ENCODE measurements around the gene EYS.
A peak's percentile ranks its signal among the peaks of the same experiment; 100 is the strongest.
"Not testable (repeated sequence)": the region's sequence is repeated elsewhere in the genome, so short reads cannot be mapped to it uniquely, and the experiment has no call there.

EYS gene

GRCh38 chr6:64527899-64528298 lies 1179.1 kb downstream of the EYS start:
- no peak for DNase-seq

DNA sequence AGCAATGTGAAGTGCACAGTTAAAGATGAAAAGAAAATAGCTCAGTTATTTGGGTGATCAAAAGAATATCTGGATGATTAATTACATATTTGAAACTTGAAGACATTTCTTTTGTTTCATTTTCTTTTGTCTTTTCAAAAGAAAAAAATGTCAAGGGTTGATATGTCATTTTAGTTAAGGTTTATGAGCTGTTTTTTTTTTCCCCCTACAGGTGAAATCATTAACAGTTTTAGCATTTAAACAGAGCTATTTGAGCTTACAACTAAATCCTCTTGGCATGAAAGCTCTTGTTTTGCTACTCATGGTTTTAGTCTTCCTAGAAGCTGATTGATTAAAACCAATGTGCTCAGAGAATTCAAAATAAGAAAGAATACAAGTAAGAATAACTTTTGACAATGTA lies 1184.2 kb downstream of the EYS start:
- DNase-seq = no peak

DNA sequence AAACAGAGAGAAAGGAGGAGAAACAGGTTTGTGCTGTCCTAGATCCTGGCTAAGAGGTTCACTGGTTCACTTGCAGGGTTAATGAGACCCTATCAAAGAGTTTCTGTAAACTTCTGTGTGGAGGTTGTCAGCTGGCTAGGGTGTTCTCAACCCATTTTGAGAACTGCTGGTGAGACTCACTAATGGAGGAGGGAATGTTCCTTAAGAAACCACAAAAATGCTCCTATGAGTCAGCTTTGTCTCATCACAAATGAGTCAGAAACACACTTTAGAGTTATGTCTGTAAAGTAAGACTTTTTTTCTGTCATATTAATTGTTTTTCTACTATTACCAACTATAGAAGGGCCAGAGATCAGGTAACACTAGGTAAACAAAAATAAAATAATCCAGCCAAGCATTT lies 1187.0 kb downstream of the EYS start:
- no peak for DNase-seq

GRCh38 chr6:64516393-64516792 lies 1190.6 kb downstream of the EYS start:
- DNase-seq = no peak

DNA sequence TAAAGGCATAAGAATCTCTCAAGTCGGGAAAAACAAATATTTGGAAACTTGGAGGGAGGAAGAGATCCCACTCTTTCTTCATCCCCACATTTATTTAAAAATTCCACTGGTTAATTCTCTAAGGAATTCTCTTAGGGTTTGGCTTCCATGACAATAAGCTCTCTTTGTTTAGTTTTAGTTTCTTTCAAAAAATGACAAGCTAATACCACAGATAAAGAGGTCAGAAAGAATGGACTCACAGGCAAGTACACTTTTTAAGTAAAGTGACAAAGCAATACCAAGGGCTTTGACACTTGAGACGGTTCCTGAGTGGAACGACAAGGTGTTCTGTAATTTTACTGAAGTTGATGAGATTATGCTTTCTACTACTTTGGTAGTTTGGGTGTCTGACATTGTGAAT lies 1199.4 kb downstream of the EYS start:
- no peak for DNase-seq

DNA sequence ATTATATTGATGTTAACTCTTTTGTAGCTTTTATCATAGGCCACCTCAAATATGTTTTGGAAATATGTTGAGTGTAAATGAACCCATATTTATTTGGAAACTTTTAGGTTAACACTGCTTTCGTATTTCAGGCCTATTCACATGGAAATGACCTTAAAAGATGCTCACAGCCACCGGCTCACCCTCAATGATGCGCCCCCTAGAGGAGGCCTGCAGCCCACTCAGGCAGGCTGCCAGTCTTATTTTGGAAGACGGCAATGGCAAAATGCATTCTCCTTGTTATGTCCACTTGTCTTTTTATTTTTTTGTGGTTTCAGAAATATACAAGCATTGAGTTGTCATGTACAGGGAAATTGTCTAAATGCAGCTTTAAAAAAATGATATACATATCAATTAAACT lies 1201.7 kb downstream of the EYS start:
- DNase-seq = no peak

- DNase-seq = no peak
Observed at GRCh38 chr6:64504503-64504902, 1202.5 kb downstream of the EYS start.

- DNase-seq = no peak
Observed at GRCh38 chr6:64502801-64503200, 1204.2 kb downstream of the EYS start.

DNA sequence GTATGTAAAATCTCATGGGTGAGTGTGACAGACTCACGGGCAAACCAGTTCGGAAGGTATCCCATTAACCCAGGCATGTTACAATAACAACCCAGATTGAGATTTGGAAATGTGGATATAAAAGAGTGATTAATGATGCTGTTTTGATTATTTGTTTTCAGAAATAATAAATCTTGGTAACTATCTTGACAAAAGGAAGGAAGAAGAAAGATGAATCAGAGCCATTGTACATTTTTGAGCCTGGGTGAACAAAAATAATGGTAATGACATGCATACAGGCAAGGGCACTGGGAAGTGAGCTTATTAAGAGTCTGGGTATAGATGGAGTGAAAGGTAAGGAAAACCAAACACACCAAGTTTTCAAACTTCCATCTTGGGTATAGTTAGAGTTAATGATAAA lies 1209.4 kb downstream of the EYS start:
- DNase-seq = no peak

- peak in 1 of 2 experiments; percentile 4 for DNase-seq
Observed at GRCh38 chr6:64489763-64490162, 1217.3 kb downstream of the EYS start.

DNA sequence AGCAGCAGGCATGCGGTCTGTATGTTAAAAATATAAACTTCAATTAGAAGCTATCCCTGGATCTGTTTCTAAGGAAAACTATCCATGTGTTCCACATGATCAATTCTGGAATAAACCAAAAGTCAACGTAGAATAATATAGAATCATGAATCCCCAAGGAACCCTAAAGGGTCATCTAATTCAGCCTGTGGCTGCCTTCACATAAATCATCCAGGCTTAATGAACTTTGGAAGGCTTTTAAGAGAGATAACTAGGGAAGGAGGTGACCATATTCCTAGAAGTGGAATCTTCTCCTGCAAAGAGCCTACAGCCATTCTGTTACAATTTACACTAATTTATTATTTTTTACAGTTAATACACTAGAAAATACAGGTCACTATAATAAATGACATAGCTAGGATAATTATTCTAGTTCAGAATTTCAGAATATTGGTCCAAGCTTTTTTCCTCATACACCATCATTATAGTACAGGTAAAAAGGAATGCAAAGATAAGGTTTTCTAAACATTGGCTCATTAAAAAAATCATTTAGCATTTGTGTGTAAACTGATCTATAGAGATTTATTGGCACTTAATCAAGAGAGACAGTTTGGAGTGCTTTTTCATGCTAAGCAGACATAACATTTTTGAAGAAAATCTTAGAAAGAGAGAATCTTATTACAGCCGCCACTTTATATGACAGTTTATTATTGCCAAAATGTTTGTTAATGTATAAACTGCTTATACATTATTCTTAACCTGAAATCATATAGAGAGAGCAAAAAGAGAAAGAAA lies 1220.3 kb downstream of the EYS start:
- no peak for DNase-seq

GRCh38 chr6:64483956-64484499 lies 1223.0 kb downstream of the EYS start:
- no peak for DNase-seq

DNA sequence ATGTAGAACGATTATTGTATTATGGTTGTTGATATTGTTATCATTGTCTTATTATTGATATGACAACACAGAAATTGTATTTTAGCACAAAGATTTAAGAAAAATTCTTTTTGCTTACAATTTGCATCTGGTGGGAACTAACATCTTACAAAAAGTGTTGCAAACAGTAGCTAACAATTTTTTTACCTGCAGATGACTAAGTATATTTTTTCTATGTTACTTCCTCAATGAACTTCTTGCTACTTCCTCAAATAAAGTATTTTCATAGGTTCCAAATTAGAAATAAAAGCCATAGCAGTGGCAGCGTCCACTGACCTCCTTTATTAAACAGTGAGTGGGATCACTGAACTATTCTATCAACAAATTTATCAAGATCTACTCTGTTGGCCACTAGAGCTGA lies 1224.4 kb downstream of the EYS start:
- no peak for DNase-seq

DNA sequence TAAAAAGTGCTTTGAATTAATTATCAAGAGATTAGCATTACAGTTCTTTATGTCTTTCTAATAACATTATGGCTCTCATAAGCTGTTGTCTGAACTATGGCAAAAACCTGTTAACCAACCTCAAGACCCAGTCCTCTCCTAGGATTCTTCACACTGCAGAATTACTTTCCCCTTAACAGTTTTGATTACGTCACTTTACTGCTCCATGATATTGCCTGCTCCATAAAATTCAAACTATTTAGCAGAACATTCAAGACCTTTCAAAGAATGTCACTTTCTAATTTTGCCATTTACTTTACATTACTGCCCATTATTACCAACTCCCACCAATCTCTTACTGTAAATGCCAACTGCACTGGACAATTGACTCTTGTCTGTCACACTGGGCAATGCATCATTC lies 1227.9 kb downstream of the EYS start:
- DNase-seq = no peak

GRCh38 chr6:64477391-64477790 lies 1229.6 kb downstream of the EYS start:
- no peak for DNase-seq

GRCh38 chr6:64476935-64477334 lies 1230.1 kb downstream of the EYS start:
- no peak for DNase-seq

DNA sequence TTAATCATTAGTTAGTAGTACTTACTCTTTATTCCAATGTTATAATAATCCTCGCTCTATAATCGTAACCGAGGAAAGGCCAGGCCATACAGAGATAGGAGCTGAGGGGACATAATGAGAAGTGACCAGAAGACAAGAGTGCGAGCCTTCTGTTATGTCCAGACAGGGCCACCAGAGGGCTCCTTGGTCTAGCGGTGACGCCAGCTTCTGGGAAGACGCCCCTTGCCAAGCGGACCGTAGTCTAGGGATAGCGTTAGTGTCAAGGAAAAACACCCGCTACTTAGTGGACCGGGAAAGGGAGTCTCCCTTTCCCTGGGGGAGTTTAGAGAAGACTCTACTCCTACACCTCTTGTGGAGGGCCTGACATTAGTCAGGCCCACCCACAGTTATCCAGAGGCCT lies 1237.6 kb downstream of the EYS start:
- DNase-seq = not testable (repeated sequence)

DNA sequence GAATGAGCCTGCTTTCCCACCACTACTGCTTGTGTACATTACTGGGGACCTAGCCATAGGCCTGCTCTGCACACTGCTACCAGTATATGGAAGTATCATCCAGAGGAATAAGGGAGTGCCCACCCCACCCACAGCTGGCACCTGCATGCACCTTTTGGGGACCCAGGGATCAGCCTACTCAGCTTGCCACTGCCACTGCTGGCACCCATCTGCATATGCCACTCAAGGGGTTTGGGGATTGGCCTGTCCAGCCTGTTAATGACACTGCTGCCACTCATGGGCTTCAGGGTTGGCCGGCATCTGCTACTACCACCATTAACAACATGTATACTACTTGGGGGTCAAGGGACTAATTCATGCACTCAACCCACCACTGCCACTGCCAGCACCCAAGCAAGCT lies 1239.4 kb downstream of the EYS start:
- no peak for DNase-seq

GRCh38 chr6:64459411-64459944 lies 1247.5 kb downstream of the EYS start:
- no peak for DNase-seq

- DNase-seq = not testable (repeated sequence)
Observed at GRCh38 chr6:64448101-64448500, 1258.9 kb downstream of the EYS start.

DNA sequence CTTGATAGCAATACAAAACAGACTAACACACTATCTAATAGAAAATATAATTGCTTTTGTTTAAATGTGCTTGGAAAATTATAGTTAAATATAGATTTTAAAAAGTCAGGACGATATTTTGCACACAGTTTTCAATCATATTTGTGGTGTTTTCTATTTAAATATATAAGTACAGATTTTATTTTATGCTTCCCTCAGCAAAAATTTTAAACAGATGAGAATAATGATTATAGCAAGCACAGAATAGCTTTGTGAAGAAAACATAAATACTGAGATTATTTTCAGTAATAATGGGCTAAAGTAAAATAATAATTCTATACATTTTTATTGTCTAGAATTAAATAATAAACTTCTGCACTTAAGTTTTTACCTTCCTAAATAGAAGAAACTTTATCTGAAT lies 1262.0 kb downstream of the EYS start:
- no peak for DNase-seq

GRCh38 chr6:64439274-64439673 lies 1267.8 kb downstream of the EYS start:
- no peak for DNase-seq

GRCh38 chr6:64437996-64438395 lies 1269.0 kb downstream of the EYS start:
- DNase-seq = no peak

DNA sequence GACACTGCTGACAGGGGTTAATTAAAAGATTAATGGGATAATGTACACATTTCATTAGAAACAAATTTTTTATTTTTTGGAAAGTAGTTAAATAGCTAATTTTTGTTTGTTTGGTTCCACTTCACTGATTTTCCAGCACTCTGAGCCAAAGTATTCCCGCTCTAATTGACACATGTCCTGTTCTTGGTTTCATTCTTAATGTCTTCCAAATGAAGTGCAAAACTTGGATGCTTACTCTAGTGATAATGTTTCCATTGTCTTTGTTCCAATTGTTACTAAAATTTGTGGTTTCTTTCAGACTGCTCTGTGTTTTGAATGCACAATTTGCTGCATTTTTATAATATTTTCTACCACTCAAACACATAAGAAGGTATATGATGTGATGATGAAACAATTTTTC lies 1277.1 kb downstream of the EYS start:
- no peak for DNase-seq

GRCh38 chr6:64428186-64428585 lies 1278.8 kb downstream of the EYS start:
- DNase-seq = no peak

All from NCI-H2081 (cell line).